AG08395 (cell line): ENCODE measurements around the gene VTI1A.

Source experiments
- DNase-seq: peaks from one replicate; pipeline ENCODE4 v3.0.0; 2012; ENCODE audit warnings: mixed read lengths, low spot score

Gene VTI1A

DNA sequence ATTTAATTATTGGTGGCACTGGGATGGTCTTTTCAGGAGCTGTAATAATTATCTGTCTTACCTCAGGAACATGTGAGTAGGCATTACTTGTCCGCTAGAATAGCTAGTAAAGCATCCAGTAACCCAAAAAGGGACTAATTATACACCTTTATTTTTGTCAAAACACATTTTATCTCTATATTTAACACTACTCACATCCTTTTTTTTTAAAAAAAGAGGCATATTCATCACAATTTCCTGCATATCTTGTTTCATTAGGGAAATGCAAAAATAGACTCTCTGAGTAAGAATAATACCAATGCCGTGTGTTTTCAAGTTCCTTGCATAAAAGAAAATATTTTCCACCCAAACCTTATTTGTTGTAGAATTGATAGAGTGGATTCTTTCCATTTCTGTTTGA lies 99.5 kb downstream of the VTI1A start:
- no peak for DNase-seq

DNA sequence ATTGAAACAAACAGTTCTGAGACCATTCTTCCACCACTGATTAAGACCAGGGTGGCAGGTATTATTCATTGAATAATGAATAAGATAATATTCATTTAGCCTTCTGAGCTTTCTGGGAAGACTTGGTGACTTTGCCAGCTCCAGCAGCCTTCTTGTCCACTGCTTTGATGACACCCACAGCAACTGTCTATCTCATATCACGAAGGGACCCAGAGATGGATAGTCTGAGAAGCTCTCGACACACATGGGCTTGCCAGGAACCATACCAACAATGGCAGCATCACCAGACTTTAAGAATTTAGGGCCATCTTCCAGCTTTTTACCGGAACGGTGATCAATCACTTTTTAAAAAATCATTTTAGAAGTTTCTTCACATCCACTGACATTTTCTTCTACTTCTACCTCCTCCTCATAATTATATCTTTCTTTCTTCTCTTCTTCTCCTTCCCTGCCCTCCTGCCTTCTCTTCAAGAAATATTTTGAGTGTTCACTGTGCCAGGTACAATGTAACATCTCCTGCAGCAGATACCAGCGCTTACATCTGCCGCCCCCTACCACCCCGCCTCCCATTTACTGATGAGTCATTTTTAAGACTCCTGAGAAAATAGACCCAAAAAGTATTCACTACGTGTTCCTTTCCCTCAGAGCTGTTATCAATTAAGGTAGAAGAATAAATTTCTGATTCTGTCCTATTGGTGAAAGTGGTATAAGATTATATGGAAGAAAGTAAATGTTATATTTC lies 101.7 kb downstream of the VTI1A start:
- DNase-seq = no peak

DNA sequence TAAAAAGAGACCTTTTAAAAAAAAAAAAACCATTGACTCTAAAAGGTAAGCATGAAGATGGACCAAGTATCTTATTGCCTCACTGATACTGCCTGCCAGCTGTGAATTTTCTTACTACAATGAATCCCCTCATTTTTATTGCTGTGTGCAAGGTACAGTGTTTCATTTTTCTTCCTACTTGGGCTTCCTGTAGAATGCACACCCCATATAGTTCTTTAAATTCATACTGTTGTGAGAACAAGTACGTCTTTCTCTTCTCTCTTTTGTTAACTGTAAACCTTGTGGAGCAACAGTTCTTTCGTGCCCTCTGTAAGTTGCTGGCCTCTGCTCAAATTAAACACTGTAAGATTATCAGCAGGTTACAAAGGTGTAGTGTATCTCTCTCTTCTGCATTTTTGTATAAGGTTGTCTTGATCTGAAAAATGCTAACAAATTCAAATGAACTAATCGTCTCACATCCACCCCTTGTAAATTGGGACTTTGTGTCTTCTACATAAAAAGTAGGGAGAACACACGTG lies 105.6 kb downstream of the VTI1A start:
- DNase-seq = no peak

DNA sequence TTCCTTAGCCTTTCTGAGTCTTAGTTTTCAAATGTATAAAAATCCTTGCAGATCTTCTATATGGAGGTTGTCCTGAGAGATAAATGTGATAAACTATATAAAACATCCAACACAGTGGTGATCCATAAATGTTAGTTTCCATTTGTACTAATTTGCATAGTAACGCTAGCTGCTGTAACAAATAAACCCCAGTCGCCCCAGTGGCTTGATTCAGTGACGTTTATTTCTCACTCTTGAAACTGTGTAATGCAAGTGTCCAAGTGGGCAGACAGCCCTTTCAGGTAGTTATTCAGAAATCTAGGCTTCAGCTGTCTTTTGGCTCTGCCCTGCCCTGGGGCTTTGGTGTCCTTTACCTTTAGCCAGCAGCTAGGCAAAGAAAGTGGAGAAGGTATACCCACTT lies 106.3 kb downstream of the VTI1A start:
- DNase-seq = no peak

DNA sequence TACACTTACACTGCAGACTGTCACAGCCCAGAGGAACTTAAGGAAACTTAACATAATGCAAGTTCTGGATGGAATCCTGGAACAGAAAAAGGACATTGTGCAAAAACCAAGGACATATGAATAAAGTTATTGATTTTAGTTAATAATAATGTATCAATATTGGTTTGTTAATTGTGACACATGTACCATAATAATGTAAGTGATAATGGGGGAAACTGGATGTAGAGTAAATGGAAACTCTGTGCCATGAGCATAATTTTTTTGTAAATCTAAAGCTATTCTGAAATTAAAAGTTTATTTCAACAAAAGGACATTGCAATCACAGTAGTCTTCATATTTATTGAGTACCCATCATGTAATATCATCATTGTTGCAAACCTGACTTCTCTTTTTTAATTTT lies 107.2 kb downstream of the VTI1A start:
- no peak for DNase-seq

DNA sequence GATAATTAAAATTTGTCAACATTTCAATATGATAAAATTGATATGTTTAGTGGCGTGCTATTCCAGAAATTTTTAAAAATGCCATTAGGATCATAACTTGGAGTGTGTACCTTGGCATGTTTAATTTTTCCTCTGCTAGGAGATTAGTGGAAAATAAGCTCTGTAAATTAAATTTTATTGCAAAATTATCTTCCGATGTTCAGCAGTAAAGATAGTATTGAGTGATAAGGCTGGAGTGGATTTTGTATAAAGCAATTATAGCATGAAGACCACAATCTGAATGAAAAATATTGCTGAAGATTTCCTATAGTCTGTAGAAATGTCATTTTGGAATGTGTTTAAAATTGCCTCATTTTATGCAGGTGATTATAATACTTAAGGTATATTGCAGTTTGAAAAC lies 110.2 kb downstream of the VTI1A start:
- no peak for DNase-seq

DNA sequence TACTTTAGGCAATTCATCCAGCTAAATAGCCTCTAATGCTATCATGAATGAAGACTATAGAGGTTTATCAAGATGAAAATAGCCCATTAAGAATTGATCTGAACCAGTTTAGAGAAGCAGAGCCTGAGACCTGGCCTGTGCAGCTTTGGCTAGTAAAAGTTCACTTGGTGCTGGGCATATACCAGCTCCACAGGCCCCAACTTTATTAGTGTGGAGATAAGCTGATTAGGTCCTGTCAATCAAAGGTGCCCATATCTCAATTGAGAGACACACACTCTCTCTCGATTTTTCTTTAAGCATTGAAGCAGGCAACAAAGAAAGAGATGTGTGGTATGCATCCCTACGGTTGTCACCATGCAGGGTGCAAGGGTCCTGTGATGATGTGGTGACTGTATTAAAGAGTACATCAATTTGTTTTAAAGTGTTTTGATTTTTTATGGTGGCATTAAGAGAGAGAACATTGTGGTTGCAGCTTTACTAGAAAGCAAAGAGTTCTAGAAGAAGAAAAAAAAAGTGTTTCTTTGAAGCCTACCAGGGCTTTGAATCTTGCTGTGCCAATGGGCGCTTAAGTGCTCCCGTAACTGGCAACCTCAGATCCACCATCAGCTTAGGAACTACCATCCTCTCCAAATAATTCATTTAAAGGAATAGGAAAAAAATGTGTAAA lies 111.6 kb downstream of the VTI1A start:
- no peak for DNase-seq

DNA sequence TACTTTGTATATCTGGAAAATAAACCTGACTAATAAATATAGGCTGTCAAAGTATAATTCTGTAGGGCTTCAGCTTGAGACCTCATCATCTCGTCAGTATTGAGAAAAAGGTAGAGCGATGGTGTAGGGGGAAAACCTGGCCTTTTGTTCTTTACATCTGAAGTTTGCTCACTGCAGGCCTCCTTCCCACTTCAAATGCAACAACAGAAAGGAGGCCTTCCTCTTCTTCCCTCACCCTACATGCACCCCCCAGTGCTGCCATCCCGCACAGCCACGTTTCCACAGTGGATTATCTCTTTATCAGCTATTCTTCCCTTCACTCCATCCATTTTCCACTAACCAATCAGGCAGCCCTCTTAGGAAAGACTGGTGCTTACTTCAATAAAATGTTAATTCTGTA lies 112.3 kb downstream of the VTI1A start:
- DNase-seq = no peak

DNA sequence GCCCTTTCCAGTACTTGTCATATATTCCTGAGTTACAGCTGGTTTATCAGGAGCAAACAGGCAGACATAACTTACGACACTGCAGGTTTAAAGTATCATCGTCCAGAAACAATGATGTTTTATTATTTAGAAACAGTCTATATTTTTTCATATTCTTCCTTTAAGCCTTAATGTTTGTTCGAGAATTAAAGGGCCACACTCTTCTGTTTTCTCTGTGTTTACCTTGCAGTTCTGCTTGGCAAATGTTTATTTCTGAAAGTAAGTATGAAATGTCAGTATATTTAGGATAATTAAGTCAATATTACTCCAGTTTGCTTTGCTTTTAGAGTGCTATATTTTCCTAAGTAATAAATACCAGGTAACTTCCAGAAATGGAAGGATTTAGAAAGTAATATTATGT lies 115.1 kb downstream of the VTI1A start:
- DNase-seq = no peak

DNA sequence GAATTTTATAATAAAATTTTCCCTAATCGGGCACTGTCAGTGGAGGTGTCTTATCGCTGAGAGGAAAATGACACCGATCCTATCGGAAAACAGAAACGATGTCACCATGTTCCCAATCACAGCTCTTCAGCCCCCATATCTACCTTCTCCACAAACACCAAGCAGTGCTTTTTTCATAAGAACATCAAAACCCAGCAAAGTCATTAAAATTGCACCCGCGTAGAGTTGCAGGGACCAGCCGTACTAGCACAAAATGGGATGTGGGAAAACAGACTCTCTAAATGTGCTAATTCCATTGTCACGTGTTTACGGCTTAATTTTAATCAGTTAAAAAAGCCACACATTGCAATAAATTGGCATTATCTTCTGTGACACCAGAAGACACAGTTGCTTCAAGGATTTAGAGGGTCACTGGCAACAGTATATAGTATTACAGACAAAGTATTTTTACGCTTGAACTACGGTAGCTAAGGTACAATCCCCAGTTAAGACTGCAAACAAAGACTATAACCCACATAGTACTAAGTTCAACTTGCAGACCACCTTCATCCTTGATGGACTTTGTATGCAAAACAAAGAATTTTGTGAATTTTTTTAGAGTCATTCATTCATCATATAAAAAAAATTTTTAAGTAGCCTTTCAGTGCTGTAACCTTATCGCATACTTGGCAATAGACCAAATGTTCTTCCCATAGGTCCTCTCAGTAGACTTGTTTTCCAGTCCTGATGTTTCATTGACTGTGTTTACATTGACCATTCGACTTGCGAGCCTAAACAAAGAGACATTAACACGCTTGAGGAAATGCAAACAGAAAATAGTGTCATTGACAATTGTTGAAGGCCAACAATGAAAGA lies 116.0 kb downstream of the VTI1A start:
- DNase-seq = no peak

DNA sequence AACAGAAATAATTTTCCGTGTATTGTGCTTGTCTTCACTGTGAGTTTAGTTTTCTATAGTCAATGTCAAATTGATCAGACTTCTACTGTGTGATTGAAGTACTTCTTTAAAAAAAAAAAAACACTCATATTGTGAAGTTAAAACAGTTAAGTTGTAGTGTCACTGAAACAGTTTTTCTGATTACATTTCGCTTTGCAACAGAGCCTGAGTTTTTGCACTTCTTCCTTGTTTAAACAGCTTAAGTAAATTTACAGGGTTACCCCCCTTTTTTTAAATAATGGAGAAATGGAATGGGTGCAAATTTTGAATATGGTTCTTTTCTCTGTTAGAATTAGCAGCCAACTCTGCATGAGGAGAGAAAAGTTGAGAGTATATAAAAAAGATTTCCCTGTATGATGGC lies 117.3 kb downstream of the VTI1A start:
- DNase-seq = no peak

DNA sequence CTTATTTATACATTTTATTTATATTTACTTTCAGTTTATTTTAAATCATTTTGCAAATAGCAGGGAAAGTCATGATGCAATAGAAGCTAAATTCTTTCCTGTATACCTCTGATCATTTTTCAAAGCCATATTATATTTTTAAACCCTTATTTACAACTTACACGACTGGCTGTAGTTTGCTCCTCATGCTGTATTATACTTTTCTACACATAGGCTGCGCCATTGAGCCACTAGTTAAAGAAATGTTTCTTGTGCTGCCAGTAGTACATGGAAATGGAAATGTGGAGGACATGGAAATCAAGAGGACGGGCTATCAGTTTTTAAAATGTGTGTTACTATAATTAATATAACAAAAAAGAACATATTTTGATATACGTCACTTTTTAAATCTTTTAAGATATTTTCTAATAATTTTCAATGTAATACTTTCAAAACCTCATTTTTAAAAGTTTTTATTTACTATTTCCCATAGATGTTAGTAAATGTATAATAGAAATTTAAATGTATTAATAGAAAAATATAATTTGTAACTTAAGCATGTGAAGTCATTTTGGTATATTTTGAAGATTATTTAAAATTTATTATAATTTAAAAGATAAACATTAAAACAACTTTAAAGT lies 118.5 kb downstream of the VTI1A start:
- DNase-seq = peak; percentile 56

DNA sequence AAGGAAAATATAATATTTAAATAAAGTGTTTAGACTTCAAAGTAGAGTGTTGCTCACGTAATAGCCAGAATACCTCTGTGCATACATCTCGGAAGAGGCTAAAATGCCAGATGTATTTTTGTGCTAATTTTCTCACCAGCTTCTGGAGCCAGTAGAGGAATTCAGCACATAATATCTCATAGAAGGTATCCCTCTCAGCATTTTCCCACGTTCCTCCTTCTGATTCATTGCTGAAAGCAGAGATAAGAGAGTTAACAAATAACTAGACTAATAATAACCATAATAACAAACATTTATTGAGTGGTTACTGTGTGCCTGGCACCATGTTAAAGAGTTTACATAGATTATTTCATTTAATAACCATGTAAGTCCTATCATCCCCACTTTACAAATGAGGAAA lies 123.6 kb downstream of the VTI1A start:
- DNase-seq = no peak

DNA sequence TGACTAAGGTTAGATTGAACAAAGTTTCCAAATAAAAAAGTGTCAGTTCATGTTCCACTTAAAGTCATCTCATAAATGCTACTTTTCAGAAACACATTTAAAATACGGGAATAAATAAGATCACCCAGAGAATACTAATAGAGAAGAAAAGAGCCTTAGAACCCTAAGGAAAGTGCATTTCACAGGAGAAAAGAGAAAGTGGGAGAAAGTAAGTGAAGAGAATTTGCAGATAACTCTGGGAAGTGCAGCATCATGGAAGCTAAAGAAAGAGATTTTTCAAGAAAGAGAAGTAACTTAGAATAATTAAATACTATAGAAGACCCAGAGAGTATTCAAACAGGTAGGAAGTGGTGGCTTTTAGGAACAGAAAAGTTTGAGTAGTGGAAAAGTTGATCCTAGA lies 132.6 kb downstream of the VTI1A start:
- no peak for DNase-seq

DNA sequence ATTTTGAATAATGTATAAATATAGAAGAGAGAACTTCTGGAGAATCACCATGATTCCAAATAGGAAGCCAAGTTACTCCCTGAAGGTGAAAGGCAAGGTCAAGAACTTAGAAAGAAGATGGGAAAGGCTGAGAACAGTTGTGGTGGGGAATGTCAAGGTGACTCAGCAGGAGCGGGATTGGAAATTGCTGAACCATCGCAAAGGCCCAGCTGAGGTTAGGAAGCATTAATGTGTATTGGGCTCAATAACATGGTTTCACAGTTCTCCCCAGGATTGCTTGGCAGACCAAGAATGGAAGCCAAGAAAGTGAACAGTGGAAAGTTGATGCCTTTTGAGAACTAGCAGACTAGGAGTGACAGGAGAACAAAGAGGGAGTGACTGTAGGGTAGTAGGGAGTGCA lies 133.3 kb downstream of the VTI1A start:
- no peak for DNase-seq

DNA sequence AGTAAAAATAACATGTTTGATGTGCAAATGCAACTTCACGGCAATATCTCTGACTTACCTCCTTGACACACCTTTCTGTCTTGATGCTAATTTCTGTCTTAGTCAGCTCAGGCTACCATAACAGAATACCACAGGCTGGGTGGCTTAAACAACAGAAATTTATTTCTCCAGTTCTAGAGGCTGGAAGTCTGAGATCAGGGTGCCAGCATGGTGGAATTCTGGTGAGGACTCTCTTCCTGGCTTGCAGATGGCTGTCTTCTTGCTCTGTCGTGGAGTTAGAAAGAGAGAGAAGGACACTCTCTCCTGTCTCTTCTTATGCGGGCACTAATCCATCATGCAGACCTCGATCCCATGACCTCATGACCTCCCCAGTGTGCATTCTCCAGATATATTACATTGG lies 134.9 kb downstream of the VTI1A start:
- DNase-seq = no peak

DNA sequence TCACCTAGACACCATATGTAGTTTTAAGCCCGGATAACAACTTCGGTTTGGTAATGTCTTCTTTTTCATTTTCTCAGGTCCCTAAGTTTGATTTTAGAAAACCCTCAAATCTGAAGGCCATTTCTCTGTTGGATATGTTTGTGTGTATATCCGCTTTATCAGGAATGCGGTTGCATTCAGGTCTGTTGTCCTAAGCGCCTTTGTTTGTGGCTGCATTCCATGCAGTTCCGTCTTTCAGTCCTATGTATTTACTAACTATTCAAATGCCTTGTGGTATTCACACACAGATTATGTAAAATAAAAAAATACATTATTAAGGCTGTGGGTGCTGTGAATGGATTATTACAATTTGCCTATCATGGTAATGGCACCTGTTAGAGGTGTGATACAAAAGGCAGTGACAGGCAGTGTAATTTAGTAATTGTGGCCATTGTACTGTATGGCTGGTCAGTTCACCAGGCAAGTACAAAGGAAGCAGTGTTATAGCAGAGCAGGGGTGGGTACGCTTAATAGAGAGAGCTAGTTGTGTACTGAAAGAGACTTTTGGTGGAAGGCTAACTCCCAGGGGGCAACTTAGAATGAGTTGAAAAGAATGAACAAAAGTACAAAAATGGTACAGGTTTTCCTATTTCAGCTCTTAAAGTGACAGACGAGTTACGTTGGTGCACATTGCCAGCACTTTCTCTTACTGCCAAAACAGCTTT lies 136.4 kb downstream of the VTI1A start:
- DNase-seq = no peak

DNA sequence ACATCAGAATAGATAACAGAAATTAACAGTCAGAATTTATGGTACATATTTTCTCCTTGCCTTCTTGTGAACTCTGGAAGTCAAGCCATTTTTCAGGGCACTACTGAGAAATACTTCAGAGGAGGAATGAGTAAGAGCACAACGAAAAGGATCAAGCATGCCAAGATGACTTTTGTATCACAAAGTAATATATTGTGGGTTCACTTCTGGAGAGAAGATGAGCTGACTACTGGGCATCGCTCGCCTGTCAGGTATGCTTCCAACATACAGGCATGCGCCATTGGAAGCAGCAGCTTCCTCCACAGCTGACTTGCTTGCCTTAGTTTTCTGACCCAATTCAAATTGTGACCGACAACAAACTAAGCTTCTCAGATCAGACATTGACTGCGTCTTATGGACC lies 137.3 kb downstream of the VTI1A start:
- DNase-seq = peak; percentile 28

DNA sequence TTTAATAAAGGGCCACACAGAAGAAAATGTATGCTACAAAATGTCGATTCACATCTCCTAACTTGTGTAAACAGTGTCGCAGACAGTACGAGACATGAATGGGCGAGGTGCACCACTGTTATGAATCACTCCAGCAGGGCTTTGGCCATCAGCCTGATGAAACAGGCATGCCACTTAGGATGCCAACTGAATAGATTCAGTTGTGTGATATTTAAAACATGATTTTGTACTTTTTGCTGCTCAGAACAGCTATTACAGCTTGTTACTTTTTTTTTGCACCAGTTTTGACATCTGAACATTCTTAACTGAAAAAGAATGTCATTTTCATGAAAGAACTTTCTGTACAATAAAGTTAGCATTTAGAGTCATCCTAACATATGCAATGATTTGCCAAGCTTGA lies 138.1 kb downstream of the VTI1A start:
- peak; percentile 54 for DNase-seq

DNA sequence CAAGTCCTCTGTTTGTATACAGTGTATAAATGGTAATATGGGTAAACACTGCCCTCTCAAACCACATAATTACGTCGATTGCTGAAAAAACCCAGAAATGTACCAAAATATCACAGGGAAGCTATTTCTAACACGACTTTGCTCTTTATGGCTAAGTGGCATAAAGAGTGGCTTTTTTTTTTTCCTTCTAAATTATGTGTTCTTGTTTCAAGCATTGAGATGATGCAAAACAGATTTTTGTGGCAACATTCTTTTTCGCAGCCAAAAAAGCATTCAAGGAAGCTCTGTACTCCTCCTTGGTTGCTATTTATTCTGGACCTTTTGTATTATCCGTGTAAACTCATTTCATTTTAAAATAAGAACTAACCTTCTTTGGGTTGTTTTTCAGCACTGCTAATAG lies 138.9 kb downstream of the VTI1A start:
- peak; percentile 46 for DNase-seq

DNA sequence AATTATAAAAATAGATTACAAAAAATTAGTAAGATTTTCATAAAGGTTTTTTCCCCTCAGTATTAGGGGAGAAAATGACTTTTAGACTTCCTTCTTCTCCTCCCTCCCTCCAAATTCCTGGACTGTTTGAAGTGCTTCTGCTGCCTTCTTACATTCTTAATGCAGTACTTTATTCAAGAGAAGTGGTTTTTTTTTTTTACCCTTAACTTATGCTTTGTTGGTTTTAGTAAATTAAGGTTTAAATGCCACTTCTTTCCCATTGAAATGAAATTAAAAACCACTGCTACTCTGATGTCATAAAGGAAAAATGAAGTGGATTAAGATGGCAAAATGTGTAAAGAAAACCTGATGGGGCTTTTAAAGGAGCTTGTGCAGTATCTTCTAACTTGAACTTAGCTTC lies 140.7 kb downstream of the VTI1A start:
- no peak for DNase-seq
